ENCODE results near the gene DUSP9. TPM values are rescaled to one million over a fixed set of nuclear protein-coding genes. Genes with fewer than 3 reads are reported as not detected.
"Not testable (repeated sequence)": the region's sequence is repeated elsewhere in the genome, so short reads cannot be mapped to it uniquely, and the experiment has no call there.

The DUSP9 gene
- total RNA-seq, 3 donors from 2014 or later: not detected

GRCh38 chrX:153688071-153688470 lies 41.1 kb downstream of the DUSP9 start:
- Histone ChIP-seq H3K4me3 (no peak overlapping the region), H3K9me3 (no peaks in the 10 kb centered on the region), H3K4me1 (ENCODE audit: low read depth) (no peaks in the 10 kb centered on the region), H3K36me3 (ENCODE audit: low read depth) (no peaks in the 10 kb centered on the region)
- TF ChIP-seq CTCF (IDR thresholded peaks at IDR 0.05): no peak
- DNase-seq (no peak), ATAC-seq (no peak)
- intact Hi-C loops (cut with DNase I, micrococcal nuclease): no loop called here

DNA sequence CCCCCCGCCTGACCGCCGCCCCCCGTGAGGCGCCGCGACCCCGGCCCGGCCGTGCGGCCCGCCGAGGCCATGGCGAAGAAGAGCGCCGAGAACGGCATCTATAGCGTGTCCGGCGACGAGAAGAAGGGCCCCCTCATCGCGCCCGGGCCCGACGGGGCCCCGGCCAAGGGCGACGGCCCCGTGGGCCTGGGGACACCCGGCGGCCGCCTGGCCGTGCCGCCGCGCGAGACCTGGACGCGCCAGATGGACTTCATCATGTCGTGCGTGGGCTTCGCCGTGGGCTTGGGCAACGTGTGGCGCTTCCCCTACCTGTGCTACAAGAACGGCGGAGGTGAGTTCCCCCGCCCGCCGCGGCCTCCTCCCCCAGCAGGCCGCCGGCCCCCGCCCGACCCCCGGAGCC lies 41.5 kb downstream of the DUSP9 start:
- no peaks in the 10 kb centered on the region for H3K4me1 ChIP-seq (ENCODE audit: low read depth)
- no peaks in the 10 kb centered on the region for H3K9me3 ChIP-seq
- H3K4me3 ChIP-seq: peak overlapping the region; percentile 9
- no peak for TF ChIP-seq CTCF (IDR thresholded peaks at IDR 0.05)
- DNase-seq (peak in 1 of 3 donors; percentile 43), ATAC-seq (no peak)
- no peaks in the 10 kb centered on the region for H3K36me3 ChIP-seq (ENCODE audit: low read depth)
- intact Hi-C loops (cut with DNase I, micrococcal nuclease): no loop called here

- H3K4me3 ChIP-seq: peak overlapping the region; percentile 9
- no peak for TF ChIP-seq CTCF (IDR thresholded peaks at IDR 0.05)
- no peaks in the 10 kb centered on the region for H3K9me3 ChIP-seq
- no peaks in the 10 kb centered on the region for H3K36me3 ChIP-seq (ENCODE audit: low read depth)
- no peaks in the 10 kb centered on the region for H3K4me1 ChIP-seq (ENCODE audit: low read depth)
- intact Hi-C loops (cut with DNase I, micrococcal nuclease): no loop called here
- DNase-seq (peak in 1 of 3 donors; percentile 46), ATAC-seq (no peak)
Observed at GRCh38 chrX:153688911-153689590, 42.0 kb downstream of the DUSP9 start.

DNA sequence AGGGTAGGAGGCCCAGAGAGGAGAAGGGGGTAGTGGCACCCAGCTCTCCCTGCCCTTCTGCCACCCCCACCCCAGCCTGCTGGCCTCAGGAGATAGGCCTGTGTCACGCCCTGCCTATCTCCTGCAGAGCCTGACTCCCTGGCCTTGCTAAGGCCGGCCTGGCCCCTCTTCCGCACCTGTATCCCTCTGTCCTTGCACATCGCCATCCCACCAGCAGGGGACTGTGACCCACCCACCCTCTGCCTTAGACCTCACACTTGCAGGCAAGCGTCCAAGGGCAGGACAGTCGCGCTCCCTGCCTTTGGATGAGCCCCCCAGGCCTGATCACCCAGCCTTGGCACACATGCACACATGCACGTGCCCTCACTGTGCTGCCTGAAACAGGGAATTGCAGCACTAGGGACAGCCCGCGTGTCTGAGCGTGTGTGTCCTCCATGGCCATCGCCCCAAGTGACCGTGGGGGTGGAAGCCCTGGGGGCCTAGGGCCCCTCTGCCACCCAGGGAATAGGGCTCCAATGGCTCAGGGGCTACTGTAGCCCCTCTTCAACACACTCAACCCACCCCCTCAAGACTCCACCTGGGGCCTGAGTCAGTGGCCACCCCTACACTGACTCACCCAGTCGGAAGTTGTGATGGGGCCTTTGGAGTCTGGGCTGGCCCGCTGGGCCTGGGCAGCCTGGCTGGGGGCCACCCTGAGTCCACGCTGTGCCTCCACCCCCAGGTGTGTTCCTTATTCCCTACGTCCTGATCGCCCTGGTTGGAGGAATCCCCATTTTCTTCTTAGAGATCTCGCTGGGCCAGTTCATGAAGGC lies 42.9 kb downstream of the DUSP9 start:
- H3K9me3 ChIP-seq: no peaks in the 10 kb centered on the region
- intact Hi-C loops (cut with DNase I, micrococcal nuclease): no loop called here
- TF ChIP-seq CTCF (IDR thresholded peaks at IDR 0.05): no peak
- H3K36me3 ChIP-seq (ENCODE audit: low read depth): no peaks in the 10 kb centered on the region
- ATAC-seq (no peak), DNase-seq (peak in 1 of 3 donors; percentile 45)
- no peak overlapping the region for H3K4me3 ChIP-seq
- no peaks in the 10 kb centered on the region for H3K4me1 ChIP-seq (ENCODE audit: low read depth)

GRCh38 chrX:153690466-153690865 lies 43.5 kb downstream of the DUSP9 start:
- H3K4me3 ChIP-seq: no peak overlapping the region
- no peaks in the 10 kb centered on the region for H3K36me3 ChIP-seq (ENCODE audit: low read depth)

DNA sequence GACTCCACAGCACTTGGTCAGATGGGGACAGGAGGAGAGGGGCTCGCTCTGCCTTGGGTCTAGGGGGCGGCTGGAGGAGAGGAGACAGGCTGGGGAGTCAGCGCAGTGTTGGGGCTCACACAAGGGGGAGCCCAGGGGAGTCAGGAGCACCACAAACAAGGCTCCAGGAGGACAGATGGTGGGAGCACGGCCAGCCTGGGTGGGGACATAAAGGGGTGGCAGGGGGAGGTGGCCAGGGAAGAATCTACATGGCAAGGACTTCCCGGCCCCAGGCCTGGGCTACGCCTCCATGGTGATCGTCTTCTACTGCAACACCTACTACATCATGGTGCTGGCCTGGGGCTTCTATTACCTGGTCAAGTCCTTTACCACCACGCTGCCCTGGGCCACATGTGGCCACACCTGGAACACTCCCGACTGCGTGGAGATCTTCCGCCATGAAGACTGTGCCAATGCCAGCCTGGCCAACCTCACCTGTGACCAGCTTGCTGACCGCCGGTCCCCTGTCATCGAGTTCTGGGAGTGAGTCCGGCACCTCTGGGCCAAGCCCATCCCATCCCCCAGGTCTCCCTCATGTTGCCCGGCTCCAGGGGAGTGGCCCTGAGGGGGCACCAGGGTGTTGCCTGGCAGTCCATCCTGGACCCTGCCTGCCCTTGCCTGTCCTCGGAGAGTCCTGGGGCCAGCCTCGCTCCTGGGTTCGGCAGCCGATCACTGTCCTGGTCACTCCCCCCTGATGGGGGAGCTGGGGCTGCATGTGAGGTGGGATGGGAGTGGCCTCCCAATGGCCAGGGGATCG lies 44.2 kb downstream of the DUSP9 start:
- ATAC-seq; H3K4me3 ChIP-seq; intact Hi-C loops (cut with DNase I, micrococcal nuclease); H3K4me1 ChIP-seq (ENCODE audit: low read depth); H3K36me3 ChIP-seq (ENCODE audit: low read depth); H3K9me3 ChIP-seq: not testable (repeated sequence)
- peak in 1 of 3 donors; percentile 45 for DNase-seq

More at GRCh38 chrX:153690466-153690865, 43.5 kb downstream of the DUSP9 start:
- ATAC-seq: no peak
- DNase-seq: peak in 1 of 3 donors; percentile 47
- H3K9me3 ChIP-seq: no peaks in the 10 kb centered on the region
- H3K4me1 ChIP-seq (ENCODE audit: low read depth): no peaks in the 10 kb centered on the region
- TF ChIP-seq CTCF (IDR thresholded peaks at IDR 0.05): no peak
- intact Hi-C loops (cut with DNase I, micrococcal nuclease): no loop called here

Data from mucosa of descending colon (tissue), 3 donors.